GM04503 (cell line): ENCODE results near the gene SLC39A11.

Experiments
- DNase-seq: peaks from one replicate; pipeline ENCODE4 v3.0.0-alpha.2; 2012; ENCODE audit warnings: low read depth

SLC39A11 gene

GRCh38 chr17:72683506-72684404 lies 408.7 kb downstream of the SLC39A11 start:
- peak; percentile 90 for DNase-seq

DNA sequence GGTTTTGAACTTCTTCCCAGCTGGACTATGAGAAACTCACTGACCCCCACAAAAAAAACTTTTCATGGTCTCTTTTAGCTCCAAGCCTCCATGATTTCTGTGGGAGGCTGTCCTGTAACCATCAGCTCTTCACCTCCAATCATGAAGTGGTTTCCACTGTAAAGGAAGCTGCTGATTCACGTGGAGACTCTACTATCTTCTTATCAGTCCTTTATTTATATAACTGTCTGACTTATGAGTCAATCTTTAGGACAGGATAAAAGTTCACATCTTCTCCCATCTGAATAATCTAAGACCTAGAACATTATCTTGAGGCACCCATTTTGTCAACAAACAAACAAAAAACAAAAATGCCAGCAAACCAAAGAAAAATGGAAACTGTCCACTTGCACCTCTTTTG lies 409.9 kb downstream of the SLC39A11 start:
- DNase-seq: no peak

DNA sequence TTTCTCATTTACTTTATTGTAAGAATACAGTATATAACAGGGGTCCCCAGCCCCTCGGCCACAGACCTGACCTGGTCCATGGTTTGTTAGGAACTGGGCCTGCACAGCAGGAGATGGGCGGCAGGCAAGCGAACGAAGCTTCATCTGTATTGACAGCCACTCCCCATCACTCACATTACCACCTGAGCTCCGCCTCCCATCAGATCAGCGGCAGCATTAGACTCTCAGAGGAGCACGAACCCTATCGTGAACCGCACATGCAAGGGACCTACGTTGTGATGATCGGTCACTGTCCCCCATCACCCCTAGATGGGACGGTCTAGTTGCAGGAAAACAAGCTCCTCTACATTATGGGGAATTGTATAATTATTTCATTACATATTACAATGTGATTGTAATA lies 410.6 kb downstream of the SLC39A11 start:
- no peak for DNase-seq

GRCh38 chr17:72677714-72678390 lies 414.6 kb downstream of the SLC39A11 start:
- no peak for DNase-seq

GRCh38 chr17:72677108-72677507 lies 415.4 kb downstream of the SLC39A11 start:
- no peak for DNase-seq

- no peak for DNase-seq
These were observed 419.8 kb downstream of the SLC39A11 start for GRCh38 chr17:72672729-72673128.

- DNase-seq: no peak
These were observed 421.5 kb downstream of the SLC39A11 start for GRCh38 chr17:72671016-72671415.

DNA sequence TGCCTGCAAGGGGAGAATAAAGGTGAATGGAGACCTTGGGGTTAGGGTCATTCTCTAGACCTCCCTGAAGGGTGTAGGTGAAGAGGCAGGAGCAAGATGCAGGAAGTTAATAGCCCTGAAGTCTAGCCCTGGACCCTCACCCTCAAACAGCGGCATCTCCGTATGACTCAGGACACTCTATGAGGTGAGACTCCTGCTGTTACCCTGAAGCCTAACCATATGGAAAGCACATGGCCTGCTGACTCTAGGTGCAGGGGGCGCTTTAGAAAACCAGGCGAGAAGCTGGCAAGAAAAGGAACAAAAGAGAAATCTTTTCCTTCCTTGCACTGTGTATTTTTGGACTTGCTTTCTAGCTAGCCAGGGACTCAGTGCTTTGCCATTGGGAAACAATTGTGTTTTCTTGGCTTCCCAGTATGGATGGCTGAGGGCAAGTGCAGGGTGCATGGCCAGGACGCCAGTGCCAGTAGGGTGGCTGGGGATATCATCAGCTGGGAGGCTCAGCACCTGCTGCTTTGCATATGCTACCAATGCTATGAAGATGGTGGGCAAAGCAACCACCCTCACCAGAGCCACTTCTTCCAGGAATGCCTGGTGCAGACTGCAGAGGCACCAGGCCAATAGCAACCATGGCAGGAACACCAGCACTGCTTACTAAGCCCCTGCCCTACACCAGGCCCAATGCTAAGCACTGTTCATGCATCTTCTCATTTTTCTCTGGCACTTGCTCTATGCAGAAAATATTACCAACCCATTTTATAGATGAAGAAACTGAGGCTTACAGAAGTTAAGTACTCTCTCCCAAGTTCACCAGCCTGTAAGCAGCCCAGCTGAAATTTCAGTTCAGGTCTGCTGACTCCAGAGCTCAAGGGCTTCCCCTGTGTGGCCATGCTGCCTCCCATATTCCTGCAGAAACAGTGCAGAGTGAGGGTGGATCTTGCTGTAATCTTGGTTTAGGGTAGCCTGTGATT lies 425.1 kb downstream of the SLC39A11 start:
- no peak for DNase-seq

DNA sequence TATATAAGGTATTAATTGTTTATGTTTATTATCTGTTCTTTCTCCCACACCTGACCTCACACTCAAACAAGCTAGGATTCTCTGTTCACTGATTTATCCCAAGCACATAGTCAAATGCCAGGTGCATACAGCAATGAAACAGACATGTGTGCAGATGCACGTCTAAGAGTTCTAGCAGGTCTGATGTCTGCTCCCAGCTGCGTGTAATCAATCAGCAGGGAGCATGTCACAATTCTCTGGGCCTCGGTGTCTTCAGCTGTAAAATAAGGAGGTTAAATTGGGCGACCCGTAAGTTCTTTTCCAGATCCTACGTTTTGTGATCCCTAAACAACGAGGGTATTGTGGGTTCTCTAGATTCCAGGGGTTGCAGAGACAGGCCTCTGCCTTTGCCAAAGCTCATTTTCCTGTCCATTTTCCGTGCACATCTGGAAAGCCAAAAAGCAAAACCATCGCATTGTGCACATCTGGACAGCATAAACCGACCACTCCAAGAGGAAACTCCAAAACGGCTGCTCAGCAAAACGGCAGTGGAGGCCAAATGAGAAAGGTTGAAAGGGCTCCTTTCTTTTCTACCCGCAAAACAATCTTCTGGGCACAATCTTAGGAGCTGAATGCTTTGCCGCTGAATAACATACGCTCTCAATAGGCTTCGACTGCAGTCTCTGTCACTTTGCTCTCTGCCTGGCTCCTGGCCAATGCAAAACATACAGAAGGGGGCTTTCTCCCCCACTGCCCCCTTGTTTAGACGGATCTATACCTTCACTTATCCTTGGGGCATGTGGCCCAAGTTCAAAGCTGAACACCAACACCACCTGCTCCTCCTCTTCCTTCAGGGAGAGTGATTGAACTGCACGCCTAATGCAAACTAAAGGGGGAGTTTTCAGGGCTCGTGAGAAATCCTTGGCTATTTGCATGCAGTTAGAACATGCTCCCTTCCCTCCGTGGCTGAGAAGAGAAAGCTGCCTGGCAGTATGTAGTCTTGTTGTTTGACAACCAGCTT lies 426.3 kb downstream of the SLC39A11 start:
- DNase-seq: no peak

DNA sequence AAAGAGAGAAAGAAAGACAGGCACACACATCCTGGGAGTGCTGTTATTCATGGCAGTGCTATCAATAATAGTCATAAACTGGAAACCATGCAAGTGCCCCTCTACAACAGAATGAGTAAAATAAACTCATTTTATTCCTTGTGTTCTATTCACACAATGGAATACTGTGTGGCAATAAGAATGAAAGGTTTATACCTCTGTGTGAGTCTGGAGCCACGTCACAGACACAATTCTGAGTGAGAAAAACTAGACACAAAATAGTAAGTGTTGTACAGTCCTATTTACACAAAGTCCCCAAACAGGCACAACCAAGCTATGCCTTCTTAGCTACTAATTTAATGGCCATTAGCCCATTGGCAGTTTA lies 429.7 kb downstream of the SLC39A11 start:
- DNase-seq: no peak

- DNase-seq: no peak
These were observed 430.3 kb downstream of the SLC39A11 start for GRCh38 chr17:72661945-72662826.

GRCh38 chr17:72661116-72661944 lies 431.2 kb downstream of the SLC39A11 start:
- DNase-seq: no peak

DNA sequence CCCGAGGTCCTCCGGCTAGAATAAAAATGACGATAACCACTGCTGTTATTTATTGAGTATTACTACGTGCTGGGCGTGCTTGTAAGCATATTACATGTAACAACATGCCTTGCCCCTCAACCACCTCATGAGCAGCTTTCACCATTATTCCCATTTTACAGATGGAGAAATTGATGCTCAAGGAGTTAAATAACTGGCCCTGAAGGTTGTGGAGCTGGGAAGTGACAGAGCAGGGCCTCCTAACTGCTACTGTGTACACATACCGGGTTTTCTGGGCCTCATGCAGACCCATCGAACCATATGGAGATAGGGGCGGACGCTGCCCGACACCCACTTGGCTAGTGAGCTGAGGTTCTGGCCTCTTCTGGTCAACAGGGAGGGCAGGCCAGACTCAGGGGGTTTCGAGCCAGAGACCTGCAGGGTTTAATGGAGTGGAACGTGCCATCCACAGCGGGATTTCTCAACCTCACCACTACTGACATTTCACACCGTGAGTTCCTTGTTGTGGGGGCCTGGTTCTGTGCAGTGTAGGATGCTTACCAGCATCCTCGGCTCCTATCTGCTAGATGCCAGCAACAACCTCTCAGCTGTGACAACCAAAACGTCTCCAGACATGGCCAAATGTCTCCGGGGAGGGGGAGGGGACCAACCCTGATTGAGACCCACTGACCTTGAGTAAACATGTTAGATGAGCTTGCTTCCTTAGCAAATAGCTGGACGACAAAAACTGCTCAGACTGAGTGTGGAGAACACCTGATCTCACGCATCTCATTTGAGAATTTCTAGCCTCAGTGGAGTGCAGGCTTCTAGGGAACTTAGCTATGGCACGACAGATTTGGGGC lies 432.0 kb downstream of the SLC39A11 start:
- no peak for DNase-seq

GRCh38 chr17:72659811-72660210 lies 432.7 kb downstream of the SLC39A11 start:
- no peak for DNase-seq

GRCh38 chr17:72658675-72659074 lies 433.8 kb downstream of the SLC39A11 start:
- no peak for DNase-seq

DNA sequence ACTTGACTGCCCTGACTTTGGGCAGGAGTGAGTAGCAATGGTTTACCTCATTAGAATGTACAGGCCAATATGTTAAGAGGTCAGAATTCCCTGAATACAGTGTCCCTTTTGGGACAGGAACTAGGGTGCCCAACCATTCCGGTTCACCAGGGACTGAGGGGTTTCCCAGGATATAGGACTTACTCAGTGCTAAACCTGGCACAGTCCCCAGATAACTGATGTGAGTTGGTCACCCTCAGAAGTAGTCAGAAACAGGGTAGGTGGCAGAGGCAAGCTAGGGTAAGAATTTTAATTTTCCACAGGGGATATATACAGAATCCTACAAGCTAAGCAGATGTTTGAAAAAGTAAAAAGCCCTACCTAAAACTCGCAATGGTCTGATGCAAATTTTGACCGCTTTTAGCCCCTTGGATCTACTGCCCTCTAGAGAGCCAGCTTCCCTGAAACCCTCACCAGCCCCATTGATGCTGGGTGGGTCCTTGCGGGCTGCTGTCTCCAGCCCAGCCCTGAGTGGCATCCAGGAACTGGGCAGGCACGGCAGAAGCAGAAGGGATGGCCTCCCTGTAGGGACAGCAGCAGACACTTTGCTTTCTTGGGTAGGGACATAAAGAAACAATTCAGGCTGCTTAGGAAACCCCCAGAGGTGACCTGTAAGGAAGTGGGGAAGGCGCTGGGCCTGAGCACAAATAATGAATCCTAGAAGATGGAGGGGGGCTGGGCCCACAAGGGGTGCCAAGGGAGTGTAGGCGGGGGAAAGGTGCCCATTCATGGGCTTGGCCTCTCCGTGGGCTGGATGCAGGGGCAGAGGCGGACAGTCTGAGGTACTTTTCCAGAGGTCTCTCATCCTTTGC lies 434.8 kb downstream of the SLC39A11 start:
- no peak for DNase-seq

DNA sequence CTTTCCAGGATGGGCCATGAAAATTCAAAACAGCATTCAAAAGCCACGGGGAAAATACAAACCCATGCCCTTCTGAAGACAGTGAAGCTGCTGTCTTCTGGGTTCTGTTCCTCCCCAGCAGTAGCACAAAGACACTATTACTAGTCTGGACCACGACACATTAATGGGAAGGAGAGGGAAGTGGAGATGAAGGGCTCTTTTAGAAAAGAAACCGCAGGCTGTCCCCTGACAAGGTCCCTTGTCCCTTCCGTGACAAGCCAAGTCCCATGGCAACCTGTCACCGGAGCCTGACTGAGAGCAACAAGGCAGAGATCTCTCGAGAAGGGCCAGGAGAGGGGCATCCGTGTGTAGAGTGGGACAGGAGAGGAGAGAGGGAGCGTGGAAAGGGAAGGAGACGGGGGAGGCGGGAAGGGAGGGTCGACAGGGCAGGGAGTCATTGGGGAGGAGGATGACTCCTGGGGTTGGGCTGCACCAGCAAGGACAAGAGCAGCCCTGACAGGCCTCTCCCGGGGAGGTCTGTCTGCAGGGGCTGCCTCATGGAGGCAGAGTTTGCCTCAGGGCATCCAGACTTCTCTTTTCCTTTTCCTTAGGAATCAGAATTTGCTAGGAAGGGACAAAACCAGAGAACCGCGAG lies 436.2 kb downstream of the SLC39A11 start:
- DNase-seq: no peak
